H1 (cell line): ENCODE data around the gene BNIP5. TPM values are rescaled to one million over a fixed set of nuclear protein-coding genes. Genes with fewer than 3 reads are reported as not detected.

ENCODE experiments used
- CTCF ChIA-PET: fragments of 300-600 bp; sonication (Branson Sonifier 250); formaldehyde crosslinking; loops from one replicate; lab custom pipeline; 2021; ENCODE audit not compliant: partially characterized antibody; lab: Charles Lee
- POLR2A ChIA-PET: fragments of 300-600 bp; sonication (Branson Sonifier 250); formaldehyde crosslinking; loops from one replicate; lab custom pipeline; 2021; ENCODE audit warnings: inconsistent platforms; ENCODE audit not compliant: partially characterized antibody; lab: Charles Lee
- DNase-seq, 2 experiments: peaks; one replicate each; pipeline versions ENCODE4 v3.0.0 to v3.0.0-alpha.2; 2010 to 2022; ENCODE audit warnings: low spot score in 2 of 2, low read depth in 1 of 2, mixed read lengths in 1 of 2
- FAIRE-seq: peaks from 2 replicates; lab custom pipeline; 2011; peaks lifted over from hg19 to GRCh38; lab: Jason Lieb, UNC
- H2AFZ ChIP-seq: 2 replicates; pipeline ENCODE4 v1.8.1; 2012; ENCODE audit warnings: low read length, inconsistent platforms
- H2AK5ac ChIP-seq: 2 replicates; pipeline ENCODE4 v1.6.1; 2013; ENCODE audit warnings: low read depth, low read length
- H2BK120ac ChIP-seq: replicated peaks from 2 replicates; pipeline ENCODE3; 2013; ENCODE audit warnings: low read depth, low read length, inconsistent platforms
- H2BK12ac ChIP-seq: 2 replicates; pipeline ENCODE4 v1.6.1; 2013; ENCODE audit warnings: low read depth, low read length
- H2BK15ac ChIP-seq: 2 replicates; pipeline ENCODE4 v1.6.1; 2013; ENCODE audit warnings: low read length
- H2BK20ac ChIP-seq: 2 replicates; pipeline ENCODE4 v1.6.1; 2013; ENCODE audit warnings: low read length
- H2BK5ac ChIP-seq: 2 replicates; pipeline ENCODE4 v1.6.1; 2013; ENCODE audit warnings: low read depth, low read length
- H3K14ac ChIP-seq: 2 replicates; pipeline ENCODE4 v1.6.1; 2013; ENCODE audit warnings: inconsistent platforms; ENCODE audit not compliant: insufficient read length
- H3K18ac ChIP-seq: 2 replicates; pipeline ENCODE4 v1.6.1; 2013; ENCODE audit warnings: low read length; ENCODE audit errors: extremely low read depth
- H3K23ac ChIP-seq: 2 replicates; pipeline ENCODE4 v1.6.1; 2013; ENCODE audit warnings: inconsistent platforms; ENCODE audit not compliant: insufficient read length
- H3K23me2 ChIP-seq: 2 replicates; pipeline ENCODE4 v1.6.1; 2013; ENCODE audit warnings: low read depth, low read length
- H3K27ac ChIP-seq: 2 replicates; pipeline ENCODE4 v1.6.1; 2011; ENCODE audit warnings: low read depth, low read length, inconsistent platforms
- H3K27me3 ChIP-seq, 4 experiments: replicated peaks in 1 of 4; 1 replicate in 1 of 4; 2 replicates in 3 of 4; pipeline versions ENCODE4 v1.6.1 to v1.8.1; 2011 to 2013; ENCODE audit warnings: low read length in 3 of 4, mild to moderate bottlenecking in 3 of 4, inconsistent platforms in 2 of 4, mixed read lengths in 2 of 4, moderate library complexity in 1 of 4; ENCODE audit not compliant: control insufficient read depth in 3 of 4, insufficient read depth in 3 of 4; ENCODE audit errors: extremely low read depth in 1 of 4
- H3K36me3 ChIP-seq, 4 experiments: 2 replicates each; pipeline versions ENCODE4 v1.6.1 to v1.8.1; 2011 to 2013; ENCODE audit warnings: mild to moderate bottlenecking in 4 of 4, low read length in 3 of 4, moderate library complexity in 2 of 4, control low read depth in 1 of 4, inconsistent platforms in 1 of 4; ENCODE audit not compliant: insufficient read depth in 4 of 4, control insufficient read depth in 2 of 4
- H3K4ac ChIP-seq: replicated peaks from 2 replicates; pipeline ENCODE3; 2013; ENCODE audit warnings: low read length, low read depth, mixed read lengths, inconsistent platforms; ENCODE audit not compliant: insufficient read length
- H3K4me1 ChIP-seq, 4 experiments: replicated peaks in 1 of 4; 1 replicate in 1 of 4; 2 replicates in 3 of 4; pipeline versions ENCODE4 v1.6.1 to v1.8.1; 2011 to 2013; ENCODE audit warnings: low read length in 3 of 4, inconsistent platforms in 2 of 4, mixed read lengths in 1 of 4; ENCODE audit not compliant: insufficient read depth in 4 of 4, control insufficient read depth in 3 of 4
- H3K4me2 ChIP-seq, 2 experiments: 2 replicates each; pipeline versions ENCODE4 v1.6.1 to v1.8.1; 2011 to 2013; ENCODE audit warnings: low read depth in 2 of 2, low read length in 2 of 2, control low read depth in 1 of 2, inconsistent platforms in 1 of 2, mild to moderate bottlenecking in 1 of 2; ENCODE audit not compliant: insufficient read depth in 1 of 2
- H3K4me3 ChIP-seq, 4 experiments: fragments of 200-600, 300-600 bp in 1 of 4; sonication (generic), shearing (Covaris generic), sonication (Bioruptor Twin) in 1 of 4; 2 replicates each; pipeline versions ENCODE4 v1.5.1 to v1.8.1; 2011 to 2016; ENCODE audit warnings: low read length in 4 of 4, low read depth in 3 of 4, control low read depth in 2 of 4, inconsistent platforms in 2 of 4, mild to moderate bottlenecking in 2 of 4, mixed read lengths in 1 of 4, moderate library complexity in 1 of 4; ENCODE audit not compliant: insufficient read depth in 2 of 4; ENCODE audit errors: extremely low read depth in 1 of 4
- H3K56ac ChIP-seq: replicated peaks from 2 replicates; pipeline ENCODE3; 2013; ENCODE audit warnings: low read depth, mild to moderate bottlenecking, mixed read lengths, low read length, inconsistent platforms; ENCODE audit not compliant: insufficient read length
- H3K79me1 ChIP-seq: 2 replicates; pipeline ENCODE4 v1.6.1; 2013; ENCODE audit warnings: low read depth, low read length, control low read depth
- H3K79me2 ChIP-seq, 2 experiments: 2 replicates each; pipeline versions ENCODE4 v1.6.1 to v1.8.1; 2012 to 2013; ENCODE audit warnings: low read length in 2 of 2, mild to moderate bottlenecking in 2 of 2, inconsistent platforms in 1 of 2; ENCODE audit not compliant: insufficient read depth in 2 of 2, control insufficient read depth in 1 of 2
- H3K9ac ChIP-seq, 4 experiments: replicated peaks in 1 of 4; 1 replicate in 1 of 4; 2 replicates in 3 of 4; pipeline versions ENCODE4 v1.6.1 to v1.8.1; 2011 to 2013; ENCODE audit warnings: low read depth in 3 of 4, low read length in 3 of 4, control low read depth in 2 of 4, mild to moderate bottlenecking in 2 of 4, moderate library complexity in 2 of 4, inconsistent platforms in 1 of 4; ENCODE audit errors: extremely low read depth in 1 of 4
- H3K9me3 ChIP-seq, 2 experiments: 2 replicates each; pipeline versions ENCODE4 v1.6.1 to v1.8.1; 2012 to 2013; ENCODE audit warnings: mild to moderate bottlenecking in 2 of 2, moderate library complexity in 2 of 2, control low read depth in 1 of 2, inconsistent platforms in 1 of 2, low read depth in 1 of 2, low read length in 1 of 2, mixed read lengths in 1 of 2; ENCODE audit not compliant: insufficient read depth in 2 of 2
- H4K20me1 ChIP-seq, 2 experiments: replicated peaks in 1 of 2; 2 replicates each; pipeline versions ENCODE3 to v1.8.1; 2011 to 2013; ENCODE audit warnings: inconsistent platforms in 2 of 2, low read length in 2 of 2, mild to moderate bottlenecking in 1 of 2; ENCODE audit not compliant: insufficient read depth in 2 of 2, control insufficient read depth in 1 of 2
- H4K5ac ChIP-seq: 2 replicates; pipeline ENCODE4 v1.6.1; 2013; ENCODE audit warnings: low read length, low read depth, mixed read lengths, inconsistent platforms; ENCODE audit not compliant: insufficient read length
- H4K8ac ChIP-seq: 2 replicates; pipeline ENCODE4 v1.8.0; 2013; ENCODE audit warnings: mild to moderate bottlenecking, moderate library complexity, low read length, inconsistent platforms; ENCODE audit not compliant: insufficient read depth; ENCODE audit errors: extremely low read depth
- H4K91ac ChIP-seq: replicated peaks from 2 replicates; pipeline ENCODE3; 2013; ENCODE audit warnings: low read length, mixed read lengths, inconsistent platforms; ENCODE audit not compliant: insufficient read length
- HDAC6 ChIP-seq: IDR thresholded peaks from one replicate; pipeline ENCODE4 v1.7.1; 2012; ENCODE audit warnings: low read depth, mild to moderate bottlenecking, inconsistent platforms, low read length, moderate library complexity
- KDM5A ChIP-seq: fragments of 200-600 bp; IDR thresholded peaks from 2 replicates; pipeline ENCODE4 v1.7.1; 2012; ENCODE audit warnings: mild to moderate bottlenecking, low read length, inconsistent platforms, mixed read lengths
- WGBS, 2 experiments: shearing (Covaris generic) in 1 of 2; methylation state at CpG; one replicate each; pipeline versions ENCODE4 v1.1.6 to v1.1.7; 2013 to 2015; ENCODE audit warnings: low lambda C conversion rate in 2 of 2, mixed read lengths in 2 of 2, inconsistent platforms in 1 of 2, low coverage in 1 of 2, missing lambda C conversion rate in 1 of 2; ENCODE audit not compliant: insufficient replicate concordance in 2 of 2, insufficient coverage in 1 of 2, insufficient read length in 1 of 2; ENCODE audit errors: extremely low coverage in 1 of 2, missing lambda C conversion rate in 1 of 2; 5-methylcytosine and 5-hydroxymethylcytosine counted together
- polyA plus RNA-seq, 7 experiments: library from polyadenylated mRNA; depleted of rRNA in 3 of 7; stranded (reverse) in 5 of 7; unstranded in 2 of 7; fragments of >200 nt in 5 of 7; fragments of 200-250 nt in 2 of 7; gene quantifications; 1 replicate in 5 of 7; 2 replicates in 1 of 7; 4 replicates in 1 of 7; pipeline versions ENCODE4 v1.2.1 to v1.2.3, GENCODE V29; 2011 to 2013; ENCODE audit warnings: missing spikeins in 2 of 7, mixed read lengths in 2 of 7
- total RNA-seq: library from RNA; stranded (reverse); fragmentation: NEBNext Ultra II Directional; extraction: Animal tissue kit (Norgen Biotek cat#: 25700); gene quantifications from 2 replicates; pipeline ENCODE4 v1.2.1, GENCODE V29; 2021

The BNIP5 gene
- total and polyA plus RNA-seq, 2 of the 8 experiments (the other 6 are each of a cell fraction or from before 2014, with no cell fraction given), result not detected

GRCh38 chr6:36340306-36340617 is 3.6 kb upstream of the BNIP5 start:
- no peak overlapping the region for H3K18ac ChIP-seq
- H3K56ac ChIP-seq, result no peak overlapping the region
- ChIA-PET POLR2A (interaction anchor here (0.8 to 1.5 kb wide), 3 partner anchors 11 to 24 kb away, joined by 3 to 5 read pairs (median 3); no protein-coding TSS in a partner anchor), CTCF (interaction anchor here (0.9 to 6.2 kb wide), 14 partner anchors 10 to 217 kb away, joined by 3 to 68 read pairs (median 9); no protein-coding TSS in a partner anchor)
- H3K36me3 ChIP-seq, result no peaks in the 10 kb centered on the region
- H3K79me2 ChIP-seq, result no peaks in the 10 kb centered on the region
- H4K8ac ChIP-seq, result peak overlapping the region; percentile 43; the same call in 1 of the 2 replicates
- H2BK20ac ChIP-seq, result no peak overlapping the region
- H3K9me3 ChIP-seq, result no peaks in the 10 kb centered on the region
- H2BK120ac ChIP-seq, result no peak overlapping the region
- no peak overlapping the region for H3K14ac ChIP-seq
- H3K23ac ChIP-seq, result no peak overlapping the region
- no peak overlapping the region for H3K27ac ChIP-seq
- H2AK5ac ChIP-seq, result no peak overlapping the region
- no peak overlapping the region for H4K91ac ChIP-seq
- no peak overlapping the region for H3K9ac ChIP-seq
- H2BK5ac ChIP-seq, result no peak overlapping the region
- H4K5ac ChIP-seq, result no peak overlapping the region
- peak overlapping the region; percentile 14 to 71 for H3K4me2 ChIP-seq
- peak overlapping the region; percentile 68; the same call in 1 of the 2 replicates for H2AFZ ChIP-seq
- TF ChIP-seq HDAC6, result no peak
- no peak for TF ChIP-seq KDM5A
- H3K4me1 ChIP-seq, result peaks cover 0 to 3% (median under 1%) of the 10 kb centered on the region in 4 experiments; a peak in 4 of 7 replicates
- WGBS, 2 experiments, result 53% methylated on average over 12 of the region's 12 CpGs; no CpG with 5 or more reads in 1 of the 2 experiments
- no peak overlapping the region for H2BK15ac ChIP-seq
- peak overlapping the region in 1 of 4 experiments; percentile 53; a peak in 4 of 8 replicates for H3K4me3 ChIP-seq
- no peaks in the 10 kb centered on the region for H4K20me1 ChIP-seq
- H3K23me2 ChIP-seq, result peaks cover 3% of the 10 kb centered on the region; the same call in 1 of the 2 replicates
- no peak overlapping the region for H3K4ac ChIP-seq
- H3K27me3 ChIP-seq, result peaks cover 0 to 9% (median 4%) of the 10 kb centered on the region in 4 experiments; a peak in 3 of 7 replicates
- no peak for FAIRE-seq
- no peaks in the 10 kb centered on the region for H3K79me1 ChIP-seq
- no peak for DNase-seq
- no peak overlapping the region for H2BK12ac ChIP-seq
